Measurements from ENCODE around the gene CFP.

Gene CFP

DNA sequence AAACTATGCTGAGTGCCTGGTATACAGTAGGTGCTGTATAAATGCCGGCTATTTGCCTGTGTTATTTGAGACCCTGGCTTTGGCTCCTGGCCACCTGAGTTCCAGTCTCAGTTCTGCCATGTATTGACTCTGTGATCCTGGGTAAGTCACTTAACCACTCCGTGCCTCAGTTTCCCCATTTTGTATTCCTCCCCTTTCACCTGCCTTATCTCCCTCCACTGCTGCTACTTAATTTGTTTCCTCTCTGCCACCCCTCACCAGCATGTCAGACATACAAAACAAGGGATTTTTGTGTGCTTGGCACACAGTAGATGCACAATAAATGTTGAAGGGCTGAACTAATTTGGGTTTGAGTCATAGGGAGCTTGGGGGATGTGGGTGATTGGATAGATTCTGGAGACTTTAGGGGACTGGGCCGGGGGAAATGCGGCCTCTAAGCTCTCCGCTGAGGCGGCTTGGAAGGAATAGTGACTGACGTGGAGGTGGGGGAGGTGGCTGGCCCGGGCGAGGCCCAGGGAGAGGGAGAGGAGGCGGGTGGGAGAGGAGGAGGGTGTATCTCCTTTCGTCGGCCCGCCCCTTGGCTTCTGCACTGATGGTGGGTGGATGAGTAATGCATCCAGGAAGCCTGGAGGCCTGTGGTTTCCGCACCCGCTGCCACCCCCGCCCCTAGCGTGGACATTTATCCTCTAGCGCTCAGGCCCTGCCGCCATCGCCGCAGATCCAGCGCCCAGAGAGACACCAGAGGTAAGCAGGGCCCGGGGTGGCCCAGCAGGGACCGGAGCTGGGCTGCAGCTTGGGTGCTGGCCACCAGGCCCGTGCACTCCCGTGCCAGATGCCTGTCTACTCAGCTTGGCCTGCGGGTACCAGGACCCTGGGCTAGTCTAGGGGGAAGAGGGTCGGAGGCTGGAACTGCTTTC, 47.7 kb downstream of the CFP start, which contains the start of gene TIMP1:
Gene TIMP1, plus strand, starts transcription at position 706 of the 917 bp plus-strand sequence. CDS start 980 bp downstream, outside the sequence.
- FAIRE-seq (no peak), DNase-seq (ENCODE audit: insufficient read length, low spot score) (peak; percentile 46)
- TF ChIP-seq POLR2A (IDR thresholded peaks at IDR 0.05; ENCODE audit: low read depth, low read length), result peak; percentile 73

DNA sequence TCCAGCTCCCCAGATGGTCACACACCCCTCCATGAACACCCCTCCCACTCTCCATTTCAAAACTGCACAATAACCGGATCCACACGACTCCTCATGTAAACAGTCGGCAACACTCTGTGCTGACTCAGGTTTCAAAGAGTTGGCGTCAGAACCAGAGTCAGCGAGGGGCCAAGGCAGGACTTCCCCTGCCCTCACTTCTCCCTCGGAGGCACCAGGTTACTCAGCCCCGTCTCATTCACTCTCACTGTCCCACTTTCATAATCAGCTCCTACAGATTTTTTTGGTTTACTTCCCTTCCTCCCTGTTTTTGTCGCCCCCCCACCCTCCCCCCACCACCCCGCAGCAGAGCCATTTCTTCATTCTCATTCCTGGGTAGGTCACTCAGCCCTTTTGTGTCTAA, 50.2 kb downstream of the CFP start:
- DNase-seq (ENCODE audit: insufficient read length, low spot score) (no peak), FAIRE-seq (no peak)
- no peak for TF ChIP-seq POLR2A (IDR thresholded peaks at IDR 0.05; ENCODE audit: low read depth, low read length)

DNA sequence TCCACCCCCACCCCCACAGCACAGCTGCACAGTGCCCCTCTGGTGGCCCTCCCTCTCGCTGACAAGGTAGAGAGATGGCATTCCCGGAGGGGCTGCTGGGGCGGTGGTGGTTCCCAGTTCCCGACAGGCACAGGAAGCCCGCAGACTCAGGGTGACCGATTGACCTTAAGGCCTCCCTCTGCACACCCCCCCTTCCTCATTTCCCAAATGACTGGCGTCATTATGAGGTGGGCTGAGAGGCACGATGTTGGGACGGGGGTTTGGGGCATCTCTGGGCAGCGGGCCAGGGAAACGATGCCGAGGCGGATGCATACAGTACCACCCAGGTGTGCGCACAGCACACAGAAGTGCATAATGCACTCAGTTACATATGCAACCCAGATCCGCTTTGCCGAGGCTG, 51.0 kb downstream of the CFP start:
- TF ChIP-seq POLR2A (IDR thresholded peaks at IDR 0.05; ENCODE audit: low read depth, low read length), result no peak
- no peak for FAIRE-seq
- no peak for DNase-seq (ENCODE audit: insufficient read length, low spot score)

DNA sequence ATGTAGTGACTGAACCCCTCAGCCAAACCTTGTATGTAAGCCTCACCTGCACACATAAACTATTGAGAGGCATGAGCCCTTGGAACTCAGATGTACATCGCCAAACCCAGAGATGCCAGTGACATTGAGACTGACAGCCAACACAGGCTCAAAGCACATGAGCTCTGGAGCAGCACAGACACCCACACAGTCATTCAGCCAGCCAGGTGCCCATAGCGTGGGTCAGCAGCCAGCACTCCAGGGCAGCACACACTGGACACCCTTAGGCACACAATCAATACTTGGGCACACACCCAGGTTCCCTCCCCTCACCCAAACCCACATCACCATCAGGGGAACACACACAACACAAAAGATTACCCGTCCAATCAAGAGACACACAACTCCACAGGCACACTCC, 51.8 kb downstream of the CFP start:
- no peak for FAIRE-seq

DNA sequence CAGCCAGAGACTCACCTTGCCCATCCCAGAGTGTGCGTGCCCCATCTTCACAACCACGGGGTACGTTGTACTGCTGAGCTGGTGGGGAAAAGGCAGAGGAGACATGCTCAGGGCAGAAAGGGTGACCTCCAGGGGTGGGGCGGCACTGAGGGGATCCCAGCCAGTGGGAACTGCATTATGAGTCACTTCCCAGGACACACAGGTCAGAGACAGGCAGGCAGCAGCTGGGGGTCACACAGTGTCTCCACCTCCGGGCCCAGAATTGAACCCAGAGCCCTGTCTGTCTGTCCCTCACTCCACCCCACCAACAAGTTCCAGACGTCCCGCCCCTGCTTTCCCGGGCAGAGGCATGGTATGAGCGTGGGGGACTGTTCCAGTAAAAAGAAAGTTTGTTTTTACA, 52.3 kb downstream of the CFP start:
- no peak for FAIRE-seq
- no peak for DNase-seq (ENCODE audit: insufficient read length, low spot score)
- no peak for TF ChIP-seq POLR2A (IDR thresholded peaks at IDR 0.05; ENCODE audit: low read depth, low read length)

More for the DNA sequence above, 51.8 kb downstream of the CFP start:
- no peak for DNase-seq (ENCODE audit: insufficient read length, low spot score)
- no peak for TF ChIP-seq POLR2A (IDR thresholded peaks at IDR 0.05; ENCODE audit: low read depth, low read length)

DNA sequence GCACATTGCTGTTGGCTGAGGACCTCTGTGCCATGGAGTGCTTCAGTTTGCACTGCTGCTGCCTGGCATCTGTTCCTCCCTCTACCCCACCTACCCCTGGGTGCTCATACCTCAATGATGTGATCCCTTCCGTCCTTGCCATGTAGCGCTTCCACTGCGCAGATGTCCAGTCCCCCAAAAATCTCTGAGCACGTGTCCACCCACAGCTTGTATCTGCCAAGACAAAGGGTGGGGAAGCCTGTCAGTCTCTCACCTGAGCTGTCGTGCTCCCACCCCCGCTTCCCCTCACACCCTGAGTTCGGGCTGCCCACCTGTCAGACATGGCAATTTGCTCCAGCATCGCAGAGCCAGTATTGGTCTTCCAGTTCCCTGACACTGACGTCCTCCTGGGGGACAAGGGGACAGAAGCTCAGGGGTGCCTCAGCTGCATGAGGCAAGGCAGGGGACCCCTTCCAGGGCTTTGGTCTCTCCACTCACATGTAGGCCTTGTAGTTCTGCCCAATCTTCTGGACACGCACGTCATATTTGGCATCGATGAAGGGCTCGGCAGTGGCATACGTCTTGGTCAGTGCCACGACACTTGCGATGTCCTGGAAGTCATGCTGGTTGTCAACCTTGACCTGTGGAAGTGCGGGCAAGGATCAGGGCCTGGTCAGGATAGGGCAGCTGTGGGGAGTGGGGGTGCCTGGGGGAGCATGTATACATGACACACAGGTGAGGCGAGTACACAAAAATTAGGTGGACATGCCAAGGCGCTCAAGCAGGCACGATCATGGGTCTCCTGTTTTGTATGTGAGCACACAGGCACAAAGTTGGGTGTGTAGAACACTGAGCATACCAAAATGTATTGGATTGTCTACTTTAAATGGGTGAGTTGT, 53.5 kb downstream of the CFP start:
- no peak for TF ChIP-seq POLR2A (IDR thresholded peaks at IDR 0.05; ENCODE audit: low read depth, low read length)
- FAIRE-seq, result no peak
- no peak for DNase-seq (ENCODE audit: insufficient read length, low spot score)

DNA sequence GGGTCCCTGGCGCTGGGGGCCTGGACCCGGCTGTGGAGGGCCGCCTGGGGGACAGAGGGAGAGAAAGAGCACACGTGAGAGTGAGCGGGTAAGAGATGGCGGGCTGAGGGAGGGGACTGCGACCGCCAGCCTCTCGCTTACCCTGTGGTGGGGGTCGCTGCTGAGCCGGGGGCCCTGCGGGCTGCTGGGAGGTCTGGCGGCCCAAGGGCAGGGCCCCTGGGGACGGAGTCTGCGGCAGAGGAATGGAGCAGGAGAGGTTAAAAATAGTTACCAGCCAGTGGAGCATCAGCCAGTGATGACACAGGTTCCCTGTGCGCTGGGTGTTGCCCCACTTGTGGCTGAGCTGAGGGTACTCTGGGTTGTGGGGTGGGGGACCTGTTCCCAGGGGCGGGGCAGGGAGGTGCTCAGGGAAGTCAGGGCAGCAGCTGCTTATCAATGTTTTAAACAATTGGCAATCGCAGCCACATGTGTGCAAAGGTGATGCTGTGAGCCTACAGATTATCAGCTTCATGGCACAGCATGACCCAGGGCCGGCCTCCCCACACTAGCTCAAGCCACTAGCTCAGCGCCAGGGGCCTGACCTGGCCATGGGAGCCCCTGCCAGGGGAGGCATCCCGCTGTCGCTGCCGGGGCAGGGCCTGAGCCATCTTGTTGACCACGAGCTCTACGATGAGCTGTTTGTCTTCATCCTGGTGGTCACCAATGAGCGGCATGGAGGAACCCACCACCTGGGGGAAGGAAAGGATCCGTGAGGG, 55.0 kb downstream of the CFP start:
- TF ChIP-seq POLR2A (IDR thresholded peaks at IDR 0.05; ENCODE audit: low read depth, low read length), result no peak
- no peak for DNase-seq (ENCODE audit: insufficient read length, low spot score)
- FAIRE-seq, result no peak

DNA sequence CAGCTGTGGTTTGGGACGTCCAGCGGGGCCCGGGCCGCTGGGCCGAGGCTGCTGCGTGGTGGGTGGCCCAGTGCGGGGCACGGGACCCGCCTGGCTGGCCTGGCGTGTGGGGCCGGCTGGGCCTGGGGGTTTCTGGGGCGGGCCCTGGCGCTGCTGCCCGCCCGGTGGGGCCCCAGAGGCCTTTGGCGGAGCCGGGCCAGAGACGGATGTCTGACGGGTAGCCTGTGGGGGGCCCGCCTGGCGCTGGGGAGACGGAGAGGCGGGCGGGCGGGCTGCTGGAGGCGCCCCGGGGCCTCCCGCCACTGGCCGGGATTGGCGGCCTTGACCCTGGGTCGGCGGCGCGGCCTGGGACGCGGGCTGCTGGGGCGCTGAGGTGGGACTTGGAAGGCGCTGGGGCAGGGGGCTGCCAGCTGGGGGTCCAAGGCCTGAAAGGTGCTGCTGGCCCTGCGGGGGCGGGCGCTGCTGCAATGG, 55.6 kb downstream of the CFP start:
- DNase-seq (ENCODE audit: insufficient read length, low spot score), result no peak
- no peak for FAIRE-seq
- no peak for TF ChIP-seq POLR2A (IDR thresholded peaks at IDR 0.05; ENCODE audit: low read depth, low read length)

DNA sequence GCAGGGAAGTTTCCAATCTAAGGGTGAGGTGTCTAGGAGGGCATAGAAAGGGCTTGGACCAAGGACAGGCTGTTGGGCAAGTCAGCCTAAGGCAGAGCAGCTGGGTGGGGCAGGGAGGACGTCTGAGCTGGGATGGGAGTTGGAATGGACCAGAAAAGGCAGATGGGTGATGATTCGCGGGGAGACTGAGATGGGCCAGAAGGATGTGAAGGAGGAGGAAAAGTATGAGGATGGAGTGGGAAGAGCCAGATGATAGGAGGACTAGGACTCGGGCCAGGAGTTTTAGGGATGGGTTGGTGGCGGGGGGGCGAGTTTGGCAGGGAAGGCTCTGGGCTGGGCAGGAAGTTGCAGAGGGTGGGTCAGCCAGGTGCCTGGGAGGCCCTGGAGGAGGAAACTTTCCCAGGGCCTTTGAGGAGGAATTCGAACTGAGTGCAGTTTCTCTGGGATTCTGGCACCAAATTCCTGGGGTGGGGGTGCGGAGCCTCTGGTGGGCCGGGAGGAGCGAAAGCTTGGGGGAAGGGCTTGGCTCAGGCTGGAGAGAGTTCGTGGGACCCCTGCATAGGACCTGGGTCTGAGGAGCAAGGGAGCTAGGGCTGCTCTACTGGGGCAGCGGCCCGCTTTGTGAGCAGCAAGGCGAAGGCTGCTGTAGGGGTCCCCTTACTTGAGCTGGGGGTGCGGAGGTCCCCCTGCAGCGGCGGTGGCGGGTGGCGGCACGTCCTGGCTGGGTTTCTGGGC, 56.2 kb downstream of the CFP start:
- DNase-seq (ENCODE audit: insufficient read length, low spot score) (no peak), FAIRE-seq (no peak)
- TF ChIP-seq POLR2A (IDR thresholded peaks at IDR 0.05; ENCODE audit: low read depth, low read length), result no peak

Data from H54 (cell line).